HEK293 (cell line): ENCODE data around the gene EXOC7.
A peak's percentile ranks its signal among the peaks of the same experiment; 100 is the strongest.

ENCODE experiments used
- CTCF ChIA-PET: fragments of 350-600 bp; formaldehyde crosslinking; extraction: SDS; loops from one replicate; lab custom pipeline; 2021; ENCODE audit warnings: antibody characterized with exemption; lab: Yijun Ruan, JAX
- POLR2A ChIA-PET: fragments of 300-600 bp; formaldehyde crosslinking; extraction: SDS; loops from one replicate; lab custom pipeline; 2020; ENCODE audit warnings: antibody characterized with exemption, inconsistent platforms; lab: Yijun Ruan, JAX
- H3K27ac ChIP-seq: fragments of 200-500 bp; sonication (Bioruptor generic); 2 replicates; pipeline ENCODE4 v1.5.1; 2014; ENCODE audit warnings: low read depth, low read length, control low read depth, inconsistent platforms; ENCODE audit errors: extremely low read depth
- H3K36me3 ChIP-seq, 2 experiments: fragments of 200-500 bp in 1 of 2; sonication (Bioruptor generic) in 1 of 2; 1 replicate in 1 of 2; 2 replicates in 1 of 2; pipeline ENCODE4 v1.5.1; 2014 to 2017; ENCODE audit warnings: inconsistent platforms in 2 of 2, low read length in 2 of 2; ENCODE audit not compliant: control insufficient read depth in 2 of 2, insufficient read depth in 1 of 2
- H3K4me1 ChIP-seq: fragments of 200-500 bp; sonication (Bioruptor generic); 2 replicates; pipeline ENCODE4 v1.5.1; 2014; ENCODE audit warnings: mild to moderate bottlenecking, low read length, inconsistent platforms; ENCODE audit not compliant: control insufficient read depth, insufficient read depth
- H3K4me3 ChIP-seq: 2 replicates; pipeline ENCODE4 v1.5.1; 2011; ENCODE audit warnings: low read depth, mild to moderate bottlenecking, control low read depth, low read length, moderate library complexity
- H3K9me3 ChIP-seq: fragments of 200-500 bp; sonication (Bioruptor generic); 2 replicates; pipeline ENCODE4 v1.5.1; 2014; ENCODE audit warnings: low read depth, low read length, inconsistent platforms; ENCODE audit not compliant: control insufficient read depth, insufficient read depth
- KLF7 ChIP-seq: fragments of 450-650 bp; formaldehyde crosslinking; IDR thresholded peaks from 2 replicates; pipeline ENCODE4 v1.5.1; 2016; ENCODE audit warnings: missing biosample characterization, missing genetic modification characterization, borderline replicate concordance
- OVOL3 ChIP-seq: fragments of 450-650 bp; formaldehyde crosslinking; IDR thresholded peaks from 2 replicates; pipeline ENCODE4 v1.5.1; 2016; ENCODE audit warnings: missing biosample characterization, missing genetic modification characterization
- TCF7L2 ChIP-seq: IDR thresholded peaks from 2 replicates; pipeline ENCODE4 v1.6.1; 2011; ENCODE audit warnings: low read depth, mild to moderate bottlenecking, inconsistent platforms, low read length, moderate library complexity, borderline replicate concordance
- ZNF223 ChIP-seq: fragments of 450-650 bp; formaldehyde crosslinking; IDR thresholded peaks from 2 replicates; pipeline ENCODE4 v1.5.1; 2016; ENCODE audit warnings: missing biosample characterization, missing genetic modification characterization
- ZNF529 ChIP-seq: fragments of 450-650 bp; formaldehyde crosslinking; IDR thresholded peaks from 2 replicates; pipeline ENCODE4 v1.5.1; 2017; ENCODE audit warnings: missing genetic modification characterization, missing biosample characterization; ENCODE audit not compliant: insufficient replicate concordance
- ZNF561 ChIP-seq: fragments of 450-650 bp; IDR thresholded peaks from 2 replicates; pipeline ENCODE4 v1.5.1; 2018; ENCODE audit warnings: missing biosample characterization, missing genetic modification characterization, borderline replicate concordance
- ZNF629 ChIP-seq: fragments of 450-650 bp; formaldehyde crosslinking; IDR thresholded peaks from 2 replicates; pipeline ENCODE4 v1.5.1; 2017; ENCODE audit warnings: missing biosample characterization, missing genetic modification characterization
- ZNF777 ChIP-seq: fragments of 450-650 bp; formaldehyde crosslinking; IDR thresholded peaks from 2 replicates; pipeline ENCODE4 v1.5.1; 2017; ENCODE audit warnings: missing biosample characterization, missing genetic modification characterization, borderline replicate concordance
- ZNF843 ChIP-seq: fragments of 450-650 bp; formaldehyde crosslinking; IDR thresholded peaks from 2 replicates; pipeline ENCODE4 v1.5.1; 2016; ENCODE audit warnings: missing biosample characterization, missing genetic modification characterization
- ZSCAN16 ChIP-seq: fragments of 450-650 bp; formaldehyde crosslinking; IDR thresholded peaks from 2 replicates; pipeline ENCODE4 v1.5.1; 2016; ENCODE audit warnings: missing biosample characterization, missing genetic modification characterization
- ZSCAN23 ChIP-seq: fragments of 450-650 bp; formaldehyde crosslinking; IDR thresholded peaks from 2 replicates; pipeline ENCODE4 v1.5.1; 2016; ENCODE audit warnings: missing biosample characterization, missing genetic modification characterization
- TF ChIP-seq, protein P1 (sequence below): fragments of 450-650 bp; formaldehyde crosslinking; IDR thresholded peaks from 2 replicates; pipeline ENCODE4 v1.5.1; 2016; ENCODE audit warnings: missing biosample characterization, missing genetic modification characterization
- TF ChIP-seq, protein P2 (sequence below): fragments of 450-650 bp; formaldehyde crosslinking; IDR thresholded peaks from 2 replicates; pipeline ENCODE4 v1.5.1; 2017; ENCODE audit warnings: missing biosample characterization, mild to moderate bottlenecking, missing genetic modification characterization, moderate library complexity
- TF ChIP-seq, protein P3 (sequence below): fragments of 450-650 bp; formaldehyde crosslinking; IDR thresholded peaks from 2 replicates; pipeline ENCODE4 v1.5.1; 2016; ENCODE audit warnings: missing biosample characterization, missing genetic modification characterization
- TF ChIP-seq, protein P4 (sequence below): fragments of 450-650 bp; formaldehyde crosslinking; IDR thresholded peaks from 2 replicates; pipeline ENCODE4 v1.5.1; 2016; ENCODE audit warnings: missing biosample characterization, missing genetic modification characterization, borderline replicate concordance

EXOC7 gene

DNA sequence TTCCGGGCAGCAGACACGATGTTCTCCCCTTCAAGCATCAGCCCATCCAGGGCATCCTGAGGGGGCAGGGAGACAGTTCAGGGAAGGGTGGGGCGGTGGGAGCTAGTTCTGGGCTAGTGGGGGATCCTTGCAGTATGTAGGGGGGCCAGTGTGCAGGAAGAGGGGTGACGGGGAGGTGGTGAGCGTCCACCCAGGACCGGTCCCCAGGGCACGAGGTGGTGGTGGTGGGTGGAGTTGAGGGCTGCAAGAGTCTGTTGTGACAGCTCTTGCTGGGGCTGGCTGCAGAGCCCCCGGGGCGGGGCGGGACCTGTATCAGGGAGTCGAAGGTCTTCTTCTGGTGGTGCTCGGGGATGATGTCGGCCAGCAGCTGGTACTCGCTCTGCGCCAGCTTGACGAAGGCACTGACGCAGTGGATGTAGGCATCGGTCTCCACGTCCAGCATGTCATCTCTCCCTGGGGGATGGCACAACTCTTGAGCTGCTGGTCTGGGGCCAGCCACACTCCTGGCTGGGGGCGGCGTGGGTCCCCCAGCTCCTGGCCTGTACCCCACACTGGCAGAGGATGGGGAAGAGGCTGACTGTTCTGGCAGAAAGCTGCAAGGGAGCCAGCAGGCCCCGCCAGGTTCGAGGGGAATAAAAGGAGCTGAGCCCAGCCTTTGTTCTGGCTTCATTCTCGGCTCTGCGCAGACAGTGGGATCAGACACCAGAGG is 14.6 kb downstream of the EXOC7 start:
- no peak for TF ChIP-seq ZNF529 (tag by site-specific recombination)
- no peaks in the 10 kb centered on the region for H3K4me1 ChIP-seq
- peaks cover 4 to 98% of the 10 kb centered on the region in 2 experiments; a peak in 2 of 3 replicates for H3K36me3 ChIP-seq
- no peak overlapping the region for H3K27ac ChIP-seq
- ChIA-PET POLR2A (interaction anchor here (1.0 to 1.4 kb wide), 2 partner anchors 9 to 11 kb away, joined by 3 to 4 read pairs; no protein-coding TSS in a partner anchor), CTCF (interaction anchor here (0.6 to 2.1 kb wide), 3 partner anchors 9 to 456 kb away, joined by 3 to 7 read pairs (median 3); partner anchors contain the start of gene SMIM5)
- no peaks in the 10 kb centered on the region for H3K9me3 ChIP-seq
- H3K4me3 ChIP-seq = no peak overlapping the region

DNA sequence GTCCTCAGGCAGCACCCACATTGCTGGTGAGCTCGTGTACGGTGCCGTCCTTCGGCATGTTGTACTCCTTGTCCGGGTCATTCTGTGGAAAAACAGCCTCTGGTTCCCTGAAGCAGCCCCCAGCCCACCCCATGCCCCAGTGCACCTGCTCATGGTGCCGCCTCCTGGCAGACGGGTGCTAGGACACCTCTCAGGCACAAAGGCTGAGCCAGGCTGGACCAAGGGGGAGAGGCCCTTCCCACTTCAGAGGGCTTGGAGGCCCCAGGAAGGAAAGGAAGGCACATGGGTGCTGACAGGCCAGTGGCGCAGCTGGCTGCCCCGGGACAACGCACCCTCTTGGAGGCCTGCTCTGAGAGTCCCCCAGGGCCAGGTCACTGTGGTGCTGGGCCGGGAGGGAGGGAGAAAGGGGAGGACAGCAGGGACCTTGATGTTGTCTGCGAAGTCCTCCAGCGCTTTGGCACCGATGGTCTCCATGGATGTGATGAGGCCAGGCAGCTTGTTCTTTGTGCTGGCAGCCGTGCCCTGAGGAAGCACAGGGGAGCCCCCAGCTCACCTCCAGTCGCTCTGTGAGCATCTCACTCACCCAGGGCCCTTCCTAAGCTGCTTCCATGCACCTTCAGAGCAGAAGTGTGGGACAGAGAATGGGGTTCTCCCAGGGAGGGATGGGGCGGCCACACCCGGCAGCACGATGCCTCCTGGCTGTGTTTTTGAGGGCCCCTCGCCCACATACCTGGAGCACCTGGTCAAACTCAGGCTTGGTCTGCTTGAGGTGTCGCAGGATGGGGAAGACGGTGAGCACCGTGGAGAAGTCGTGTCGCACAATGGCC is 15.3 kb downstream of the EXOC7 start:
- Histone ChIP-seq H3K4me3 (no peak overlapping the region), H3K4me1 (peaks cover 4% of the 10 kb centered on the region), H3K36me3 (peaks cover 4 to 98% of the 10 kb centered on the region in 2 experiments; a peak in 2 of 3 replicates), H3K27ac (no peak overlapping the region), H3K9me3 (no peaks in the 10 kb centered on the region)
- CTCF ChIA-PET = interaction anchor here (0.6 to 2.1 kb wide), 3 partner anchors 74 to 192 kb away, joined by 3 to 7 read pairs (median 5); no protein-coding TSS in a partner anchor
- POLR2A ChIA-PET = interaction anchor here (1.0 to 1.4 kb wide), 2 partner anchors 9 to 11 kb away, joined by 3 to 4 read pairs; no protein-coding TSS in a partner anchor
- no peak for TF ChIP-seq ZNF561 (tag by site-specific recombination)
- TF ChIP-seq, protein P1, sequence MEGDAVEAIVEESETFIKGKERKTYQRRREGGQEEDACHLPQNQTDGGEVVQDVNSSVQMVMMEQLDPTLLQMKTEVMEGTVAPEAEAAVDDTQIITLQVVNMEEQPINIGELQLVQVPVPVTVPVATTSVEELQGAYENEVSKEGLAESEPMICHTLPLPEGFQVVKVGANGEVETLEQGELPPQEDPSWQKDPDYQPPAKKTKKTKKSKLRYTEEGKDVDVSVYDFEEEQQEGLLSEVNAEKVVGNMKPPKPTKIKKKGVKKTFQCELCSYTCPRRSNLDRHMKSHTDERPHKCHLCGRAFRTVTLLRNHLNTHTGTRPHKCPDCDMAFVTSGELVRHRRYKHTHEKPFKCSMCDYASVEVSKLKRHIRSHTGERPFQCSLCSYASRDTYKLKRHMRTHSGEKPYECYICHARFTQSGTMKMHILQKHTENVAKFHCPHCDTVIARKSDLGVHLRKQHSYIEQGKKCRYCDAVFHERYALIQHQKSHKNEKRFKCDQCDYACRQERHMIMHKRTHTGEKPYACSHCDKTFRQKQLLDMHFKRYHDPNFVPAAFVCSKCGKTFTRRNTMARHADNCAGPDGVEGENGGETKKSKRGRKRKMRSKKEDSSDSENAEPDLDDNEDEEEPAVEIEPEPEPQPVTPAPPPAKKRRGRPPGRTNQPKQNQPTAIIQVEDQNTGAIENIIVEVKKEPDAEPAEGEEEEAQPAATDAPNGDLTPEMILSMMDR = 0 out of 2 replicates have a peak, but pooled peaks have one; percentile 14

DNA sequence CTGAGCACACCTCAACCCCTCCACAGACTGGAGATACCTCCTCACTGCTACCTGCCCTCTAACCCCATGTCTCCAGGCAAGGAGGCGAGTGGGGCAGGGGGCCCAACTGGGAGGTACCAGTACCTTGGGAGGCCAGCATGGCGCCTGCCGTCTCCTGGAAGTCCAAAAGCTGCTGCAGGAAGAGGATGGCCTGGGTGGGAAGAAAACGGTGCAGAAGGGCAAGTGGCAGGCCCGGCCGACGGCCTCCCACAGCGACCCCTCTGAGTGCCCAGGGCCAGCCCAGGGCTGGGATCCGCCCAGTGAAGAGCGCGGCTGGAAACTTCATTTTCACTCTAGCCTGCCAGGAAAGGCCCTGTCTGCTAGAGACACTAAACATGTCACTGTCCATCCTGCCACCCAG is 16.1 kb downstream of the EXOC7 start:
- CTCF ChIA-PET = interaction anchor here (0.6 to 1.1 kb wide), 2 partner anchors 81 to 192 kb away, joined by 3 to 5 read pairs; no protein-coding TSS in a partner anchor
- peaks cover 4 to 98% of the 10 kb centered on the region in 2 experiments; a peak in 2 of 3 replicates for H3K36me3 ChIP-seq
- TF ChIP-seq, protein P2, sequence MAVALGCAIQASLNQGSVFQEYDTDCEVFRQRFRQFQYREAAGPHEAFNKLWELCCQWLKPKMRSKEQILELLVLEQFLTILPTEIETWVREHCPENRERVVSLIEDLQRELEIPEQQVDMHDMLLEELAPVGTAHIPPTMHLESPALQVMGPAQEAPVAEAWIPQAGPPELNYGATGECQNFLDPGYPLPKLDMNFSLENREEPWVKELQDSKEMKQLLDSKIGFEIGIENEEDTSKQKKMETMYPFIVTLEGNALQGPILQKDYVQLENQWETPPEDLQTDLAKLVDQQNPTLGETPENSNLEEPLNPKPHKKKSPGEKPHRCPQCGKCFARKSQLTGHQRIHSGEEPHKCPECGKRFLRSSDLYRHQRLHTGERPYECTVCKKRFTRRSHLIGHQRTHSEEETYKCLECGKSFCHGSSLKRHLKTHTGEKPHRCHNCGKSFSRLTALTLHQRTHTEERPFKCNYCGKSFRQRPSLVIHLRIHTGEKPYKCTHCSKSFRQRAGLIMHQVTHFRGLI = no peak
- TF ChIP-seq ZNF561 (tag by site-specific recombination) (no peak), TCF7L2 (no peak), ZSCAN16 (tag by site-specific recombination) (no peak), ZNF777 (tag by site-specific recombination) (no peak), ZNF223 (tag by site-specific recombination) (no peak), ZSCAN23 (tag by site-specific recombination) (no peak), ZNF843 (no peak), KLF7 (tag by site-specific recombination) (no peak), ZNF629 (tag by site-specific recombination) (no peak), OVOL3 (no peak)
- TF ChIP-seq, protein P3, sequence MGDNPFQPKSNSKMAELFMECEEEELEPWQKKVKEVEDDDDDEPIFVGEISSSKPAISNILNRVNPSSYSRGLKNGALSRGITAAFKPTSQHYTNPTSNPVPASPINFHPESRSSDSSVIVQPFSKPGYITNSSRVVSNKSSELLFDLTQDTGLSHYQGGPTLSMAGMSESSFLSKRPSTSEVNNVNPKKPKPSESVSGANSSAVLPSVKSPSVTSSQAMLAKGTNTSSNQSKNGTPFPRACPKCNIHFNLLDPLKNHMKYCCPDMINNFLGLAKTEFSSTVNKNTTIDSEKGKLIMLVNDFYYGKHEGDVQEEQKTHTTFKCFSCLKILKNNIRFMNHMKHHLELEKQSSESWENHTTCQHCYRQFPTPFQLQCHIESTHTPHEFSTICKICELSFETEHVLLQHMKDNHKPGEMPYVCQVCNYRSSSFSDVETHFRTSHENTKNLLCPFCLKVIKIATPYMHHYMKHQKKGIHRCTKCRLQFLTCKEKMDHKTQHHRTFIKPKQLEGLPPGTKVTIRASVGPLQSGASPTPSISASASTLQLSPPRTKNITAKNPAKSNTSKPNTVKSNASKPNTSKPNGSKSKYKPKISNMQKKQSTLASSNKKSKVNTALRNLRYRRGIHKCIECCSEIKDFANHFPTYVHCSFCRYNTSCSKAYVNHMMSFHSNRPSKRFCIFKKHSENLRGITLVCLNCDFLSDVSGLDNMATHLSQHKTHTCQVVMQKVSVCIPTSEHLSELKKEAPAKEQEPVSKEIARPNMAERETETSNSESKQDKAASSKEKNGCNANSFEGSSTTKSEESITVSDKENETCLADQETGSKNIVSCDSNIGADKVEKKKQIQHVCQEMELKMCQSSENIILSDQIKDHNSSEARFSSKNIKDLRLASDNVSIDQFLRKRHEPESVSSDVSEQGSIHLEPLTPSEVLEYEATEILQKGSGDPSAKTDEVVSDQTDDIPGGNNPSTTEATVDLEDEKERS = no peak
- TF ChIP-seq, protein P4, sequence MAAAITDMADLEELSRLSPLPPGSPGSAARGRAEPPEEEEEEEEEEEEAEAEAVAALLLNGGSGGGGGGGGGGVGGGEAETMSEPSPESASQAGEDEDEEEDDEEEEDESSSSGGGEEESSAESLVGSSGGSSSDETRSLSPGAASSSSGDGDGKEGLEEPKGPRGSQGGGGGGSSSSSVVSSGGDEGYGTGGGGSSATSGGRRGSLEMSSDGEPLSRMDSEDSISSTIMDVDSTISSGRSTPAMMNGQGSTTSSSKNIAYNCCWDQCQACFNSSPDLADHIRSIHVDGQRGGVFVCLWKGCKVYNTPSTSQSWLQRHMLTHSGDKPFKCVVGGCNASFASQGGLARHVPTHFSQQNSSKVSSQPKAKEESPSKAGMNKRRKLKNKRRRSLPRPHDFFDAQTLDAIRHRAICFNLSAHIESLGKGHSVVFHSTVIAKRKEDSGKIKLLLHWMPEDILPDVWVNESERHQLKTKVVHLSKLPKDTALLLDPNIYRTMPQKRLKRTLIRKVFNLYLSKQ (tag by site-specific recombination) = no peak

More for the DNA sequence above, 16.1 kb downstream of the EXOC7 start:
- no peak overlapping the region for H3K4me3 ChIP-seq
- POLR2A ChIA-PET = no interaction called here
- peaks cover 11% of the 10 kb centered on the region for H3K4me1 ChIP-seq
- no peaks in the 10 kb centered on the region for H3K9me3 ChIP-seq
- no peak overlapping the region for H3K27ac ChIP-seq
